ENCODE results near the gene GCNT1.

Gene GCNT1

GRCh38 chr9:76452839-76453238, 6.1 kb upstream of the GCNT1 start:
- Histone ChIP-seq H2AK5ac (ENCODE audit: low read depth, low read length) (no peak overlapping the region), H2BK120ac (ENCODE audit: low read depth, low read length) (no peak overlapping the region), H3K23ac (ENCODE audit: low read depth, low read length, poor library complexity) (no peak overlapping the region), H3K4me2 (ENCODE audit: insufficient read depth, low read length, poor library complexity, severe bottlenecking) (no peak overlapping the region), H3K18ac (ENCODE audit: low read length) (no peak overlapping the region), H4K91ac (ENCODE audit: low read depth, low read length, poor library complexity) (no peak overlapping the region), H3K9ac (ENCODE audit: low read depth, low read length, poor library complexity) (no peak overlapping the region), H2BK12ac (ENCODE audit: low read length) (no peak overlapping the region), H3K27me3 (ENCODE audit: control insufficient read depth in 3 of 3, insufficient read depth in 3 of 3, low read depth in 1 of 3, low read length in 3 of 3) (no peaks in the 10 kb centered on the region), H3K36me3 (replicated peaks in 1 of 2; ENCODE audit: control insufficient read depth in 2 of 2, insufficient read depth in 2 of 2, low read length in 2 of 2) (no peaks in the 10 kb centered on the region), H2BK5ac (ENCODE audit: low read length) (no peak overlapping the region), H3K79me1 (ENCODE audit: low read depth, low read length) (no peaks in the 10 kb centered on the region), H3K27ac (replicated peaks; ENCODE audit: low read length) (no peak overlapping the region), H3K4me1 (ENCODE audit: control insufficient read depth in 2 of 2, insufficient read depth in 1 of 2, low read depth in 1 of 2, low read length in 2 of 2) (peaks cover 0 to 6% of the 10 kb centered on the region in 2 donors), H3K14ac (ENCODE audit: low read length) (no peak overlapping the region), H3K4me3 (ENCODE audit: low read length in 2 of 2) (no peak overlapping the region), H3K9me3 (replicated peaks in 1 of 2; ENCODE audit: control insufficient read depth in 2 of 2, insufficient read depth in 1 of 2, low read depth in 1 of 2, low read length in 2 of 2) (no peaks in the 10 kb centered on the region), H3K4ac (ENCODE audit: low read length) (no peak overlapping the region), H2BK15ac (ENCODE audit: low read length) (no peak overlapping the region), H4K8ac (ENCODE audit: low read depth, low read length) (no peak overlapping the region), H2AFZ (ENCODE audit: low read length) (no peak overlapping the region)
- no peak for DNase-seq (ENCODE audit: low spot score)
- WGBS, 2 donors (ENCODE audit: extremely low coverage in 2 of 2, insufficient read length in 2 of 2, insufficient replicate concordance in 1 of 2): no CpG with 5 or more reads among the region's 1 CpG

GRCh38 chr9:76453785-76454184, 5.2 kb upstream of the GCNT1 start:
- Histone ChIP-seq H3K23ac (ENCODE audit: low read depth, low read length, poor library complexity) (no peak overlapping the region), H3K27ac (replicated peaks; ENCODE audit: low read length) (no peak overlapping the region), H2BK120ac (ENCODE audit: low read depth, low read length) (no peak overlapping the region), H3K14ac (ENCODE audit: low read length) (no peak overlapping the region), H3K36me3 (replicated peaks in 1 of 2; ENCODE audit: control insufficient read depth in 2 of 2, insufficient read depth in 2 of 2, low read length in 2 of 2) (no peaks in the 10 kb centered on the region), H2BK15ac (ENCODE audit: low read length) (no peak overlapping the region), H2AK5ac (ENCODE audit: low read depth, low read length) (no peak overlapping the region), H3K9me3 (replicated peaks in 1 of 2; ENCODE audit: control insufficient read depth in 2 of 2, insufficient read depth in 1 of 2, low read depth in 1 of 2, low read length in 2 of 2) (no peaks in the 10 kb centered on the region), H4K91ac (ENCODE audit: low read depth, low read length, poor library complexity) (no peak overlapping the region), H3K4ac (ENCODE audit: low read length) (no peak overlapping the region), H4K8ac (ENCODE audit: low read depth, low read length) (no peak overlapping the region), H3K27me3 (ENCODE audit: control insufficient read depth in 3 of 3, insufficient read depth in 3 of 3, low read depth in 1 of 3, low read length in 3 of 3) (peaks cover 0 to 1% (median 0%) of the 10 kb centered on the region in 3 experiments), H3K4me3 (ENCODE audit: low read length in 2 of 2) (no peak overlapping the region), H2BK12ac (ENCODE audit: low read length) (no peak overlapping the region), H3K79me1 (ENCODE audit: low read depth, low read length) (no peaks in the 10 kb centered on the region), H2BK5ac (ENCODE audit: low read length) (no peak overlapping the region), H3K4me2 (ENCODE audit: insufficient read depth, low read length, poor library complexity, severe bottlenecking) (no peak overlapping the region), H2AFZ (ENCODE audit: low read length) (no peak overlapping the region), H3K9ac (ENCODE audit: low read depth, low read length, poor library complexity) (no peak overlapping the region), H3K18ac (ENCODE audit: low read length) (no peak overlapping the region), H3K4me1 (ENCODE audit: control insufficient read depth in 2 of 2, insufficient read depth in 1 of 2, low read depth in 1 of 2, low read length in 2 of 2) (peaks cover 0 to 6% of the 10 kb centered on the region in 2 donors)
- DNase-seq (ENCODE audit: low spot score): no peak
- WGBS, 2 donors (ENCODE audit: extremely low coverage in 2 of 2, insufficient read length in 2 of 2, insufficient replicate concordance in 1 of 2): no CpG with 5 or more reads among the region's 4 CpGs

GRCh38 chr9:76454311-76454710, 4.7 kb upstream of the GCNT1 start:
- no CpG with 5 or more reads among the region's 4 CpGs for WGBS, 2 donors (ENCODE audit: extremely low coverage in 2 of 2, insufficient read length in 2 of 2, insufficient replicate concordance in 1 of 2)
- no peak overlapping the region for H2AK5ac ChIP-seq (ENCODE audit: low read depth, low read length)
- H3K27me3 ChIP-seq (ENCODE audit: control insufficient read depth in 3 of 3, insufficient read depth in 3 of 3, low read depth in 1 of 3, low read length in 3 of 3): peaks cover 0 to 4% (median under 1%) of the 10 kb centered on the region in 3 experiments
- no peak overlapping the region for H2BK120ac ChIP-seq (ENCODE audit: low read depth, low read length)
- H3K23ac ChIP-seq (ENCODE audit: low read depth, low read length, poor library complexity): no peak overlapping the region
- H3K79me1 ChIP-seq (ENCODE audit: low read depth, low read length): no peaks in the 10 kb centered on the region
- no peak overlapping the region for H3K4me2 ChIP-seq (ENCODE audit: insufficient read depth, low read length, poor library complexity, severe bottlenecking)
- H3K14ac ChIP-seq (ENCODE audit: low read length): no peak overlapping the region
- H3K18ac ChIP-seq (ENCODE audit: low read length): no peak overlapping the region
- H3K36me3 ChIP-seq (replicated peaks in 1 of 2; ENCODE audit: control insufficient read depth in 2 of 2, insufficient read depth in 2 of 2, low read length in 2 of 2): no peaks in the 10 kb centered on the region
- no peak overlapping the region for H3K27ac ChIP-seq (replicated peaks; ENCODE audit: low read length)
- no peak overlapping the region for H2BK12ac ChIP-seq (ENCODE audit: low read length)
- peaks cover 0 to 6% of the 10 kb centered on the region in 2 donors for H3K4me1 ChIP-seq (ENCODE audit: control insufficient read depth in 2 of 2, insufficient read depth in 1 of 2, low read depth in 1 of 2, low read length in 2 of 2)
- no peak overlapping the region for H3K4me3 ChIP-seq (ENCODE audit: low read length in 2 of 2)
- no peak overlapping the region for H4K8ac ChIP-seq (ENCODE audit: low read depth, low read length)
- no peak for DNase-seq (ENCODE audit: low spot score)
- no peak overlapping the region for H4K91ac ChIP-seq (ENCODE audit: low read depth, low read length, poor library complexity)
- H2BK5ac ChIP-seq (ENCODE audit: low read length): no peak overlapping the region
- H3K4ac ChIP-seq (ENCODE audit: low read length): no peak overlapping the region
- no peak overlapping the region for H2AFZ ChIP-seq (ENCODE audit: low read length)
- H2BK15ac ChIP-seq (ENCODE audit: low read length): no peak overlapping the region
- H3K9ac ChIP-seq (ENCODE audit: low read depth, low read length, poor library complexity): no peak overlapping the region
- no peaks in the 10 kb centered on the region for H3K9me3 ChIP-seq (replicated peaks in 1 of 2; ENCODE audit: control insufficient read depth in 2 of 2, insufficient read depth in 1 of 2, low read depth in 1 of 2, low read length in 2 of 2)

GRCh38 chr9:76456202-76456926, 2.6 kb upstream of the GCNT1 start:
- Histone ChIP-seq H3K79me1 (ENCODE audit: low read depth, low read length) (no peaks in the 10 kb centered on the region), H3K4me3 (ENCODE audit: low read length in 2 of 2) (no peak overlapping the region), H2BK15ac (ENCODE audit: low read length) (no peak overlapping the region), H3K4me2 (ENCODE audit: insufficient read depth, low read length, poor library complexity, severe bottlenecking) (no peak overlapping the region), H3K4me1 (ENCODE audit: control insufficient read depth in 2 of 2, insufficient read depth in 1 of 2, low read depth in 1 of 2, low read length in 2 of 2) (peaks cover 3% of the 10 kb centered on the region in 2 donors), H3K27me3 (ENCODE audit: control insufficient read depth in 3 of 3, insufficient read depth in 3 of 3, low read depth in 1 of 3, low read length in 3 of 3) (peaks cover 0 to 20% (median 11%) of the 10 kb centered on the region in 3 experiments), H3K36me3 (replicated peaks in 1 of 2; ENCODE audit: control insufficient read depth in 2 of 2, insufficient read depth in 2 of 2, low read length in 2 of 2) (no peaks in the 10 kb centered on the region), H3K23ac (ENCODE audit: low read depth, low read length, poor library complexity) (no peak overlapping the region), H2AK5ac (ENCODE audit: low read depth, low read length) (no peak overlapping the region), H3K14ac (ENCODE audit: low read length) (no peak overlapping the region), H2BK12ac (ENCODE audit: low read length) (no peak overlapping the region), H2BK120ac (ENCODE audit: low read depth, low read length) (no peak overlapping the region), H3K18ac (ENCODE audit: low read length) (no peak overlapping the region), H3K9me3 (replicated peaks in 1 of 2; ENCODE audit: control insufficient read depth in 2 of 2, insufficient read depth in 1 of 2, low read depth in 1 of 2, low read length in 2 of 2) (no peaks in the 10 kb centered on the region), H4K8ac (ENCODE audit: low read depth, low read length) (no peak overlapping the region), H4K91ac (ENCODE audit: low read depth, low read length, poor library complexity) (no peak overlapping the region), H3K27ac (replicated peaks; ENCODE audit: low read length) (no peak overlapping the region), H2BK5ac (ENCODE audit: low read length) (no peak overlapping the region), H3K9ac (ENCODE audit: low read depth, low read length, poor library complexity) (no peak overlapping the region), H2AFZ (ENCODE audit: low read length) (no peak overlapping the region), H3K4ac (ENCODE audit: low read length) (no peak overlapping the region)
- DNase-seq (ENCODE audit: low spot score): no peak
- WGBS, 2 donors (ENCODE audit: extremely low coverage in 2 of 2, insufficient read length in 2 of 2, insufficient replicate concordance in 1 of 2): no CpG with 5 or more reads among the region's 4 CpGs

Measured in neuronal stem cell (in vitro differentiated cells).